Right lobe of liver (tissue), 6 donors: ENCODE data around the gene NELFB. TPM values are rescaled to one million over a fixed set of nuclear protein-coding genes. Genes with fewer than 3 reads are reported as not detected.
A peak's percentile ranks its signal among the peaks of the same experiment; 100 is the strongest.

Experiments
- ATAC-seq, 4 donors: fragments of 200-7000 bp; cut with Tn5 transposase; one replicate each; pipeline ENCODE4 v1.9.1; 2020; ENCODE audit warnings: mild to moderate bottlenecking in 4 of 4, moderate library complexity in 4 of 4
- DNase-seq, 3 donors: peaks; one replicate each; pipeline ENCODE4 v3.0.0-alpha.2; 2020
- H3K27ac ChIP-seq, 3 donors: fragments of 200-600 bp; one replicate each; pipeline ENCODE4 v1.8.0; 2022
- H3K27me3 ChIP-seq, 2 donors: fragments of 200-600 bp; one replicate each; pipeline ENCODE4 v1.8.0; 2022
- H3K36me3 ChIP-seq, 4 donors: fragments of 200-600 bp; sonication (generic) in 1 of 4; one replicate each; pipeline versions ENCODE4 v1.5.1 to v1.8.0; 2017 to 2022; ENCODE audit warnings: control low read depth in 1 of 4
- H3K4me1 ChIP-seq, 4 donors: fragments of 200-600 bp; sonication (generic) in 1 of 4; one replicate each; pipeline versions ENCODE4 v1.5.1 to v1.8.0; 2017 to 2022; ENCODE audit warnings: control low read depth in 1 of 4
- H3K4me3 ChIP-seq, 3 donors: fragments of 200-600 bp; one replicate each; pipeline ENCODE4 v1.8.0; 2022
- H3K9me3 ChIP-seq, 4 donors: fragments of 200-600 bp; sonication (generic) in 1 of 4; one replicate each; pipeline versions ENCODE4 v1.5.1 to v1.8.0; 2017 to 2022; ENCODE audit warnings: control low read depth in 1 of 4
- POLR2A ChIP-seq: fragments of 450-650 bp; IDR thresholded peaks from one replicate; pipeline ENCODE4 v1.6.1; 2017; ENCODE audit warnings: antibody characterized with exemption, mild to moderate bottlenecking
- WGBS: methylation state at CpG from one replicate; pipeline ENCODE4 v1.1.6; 2018; ENCODE audit warnings: low coverage, low lambda C conversion rate; ENCODE audit not compliant: insufficient coverage; ENCODE audit errors: missing lambda C conversion rate; 5-methylcytosine and 5-hydroxymethylcytosine counted together
- intact Hi-C, 2 donors: fragments of 100-400 bp; cut with DNase I; formaldehyde crosslinking; loops; one replicate each; pipeline versions ENCODE4 v1.11.2 to v1.14.1; 2022
- total RNA-seq, 6 experiments: library from RNA; depleted of rRNA in 2 of 6; stranded (reverse); fragments of >200 nt in 2 of 6; fragmentation: NEBNext Ultra II Directional in 3 of 6; extraction: Animal tissue kit (Norgen Biotek cat#: 25700) in 3 of 6; gene quantifications; one replicate each; pipeline versions ENCODE4 v1.1.0 to v1.2.4, GENCODE V29; 2016 to 2023
- TF ChIP-seq, protein P1 (sequence below), 4 donors: fragments of 200-600 bp in 3 of 4; fragments of 450-650 bp in 1 of 4; IDR thresholded peaks; one replicate each; pipeline versions ENCODE4 v1.5.1 to v1.8.0; 2016 to 2022; ENCODE audit warnings: antibody characterized with exemption in 4 of 4, mild to moderate bottlenecking in 2 of 4
- donor health status: DM: no; HTN: yes; CAD: no.
- donor health status: DM: no; HTN: no; CAD: no.
- donor health status: DM: no; HTN: no; CAD: no.
- donor health status: DM: no; HTN: yes; CAD: no.
- donor health status: DM: no; HTN: yes; CAD: no.

Gene NELFB
- total RNA-seq, 6 experiments from 2014 or later: 15.6 to 21.6 (median 20.1) TPM

DNA sequence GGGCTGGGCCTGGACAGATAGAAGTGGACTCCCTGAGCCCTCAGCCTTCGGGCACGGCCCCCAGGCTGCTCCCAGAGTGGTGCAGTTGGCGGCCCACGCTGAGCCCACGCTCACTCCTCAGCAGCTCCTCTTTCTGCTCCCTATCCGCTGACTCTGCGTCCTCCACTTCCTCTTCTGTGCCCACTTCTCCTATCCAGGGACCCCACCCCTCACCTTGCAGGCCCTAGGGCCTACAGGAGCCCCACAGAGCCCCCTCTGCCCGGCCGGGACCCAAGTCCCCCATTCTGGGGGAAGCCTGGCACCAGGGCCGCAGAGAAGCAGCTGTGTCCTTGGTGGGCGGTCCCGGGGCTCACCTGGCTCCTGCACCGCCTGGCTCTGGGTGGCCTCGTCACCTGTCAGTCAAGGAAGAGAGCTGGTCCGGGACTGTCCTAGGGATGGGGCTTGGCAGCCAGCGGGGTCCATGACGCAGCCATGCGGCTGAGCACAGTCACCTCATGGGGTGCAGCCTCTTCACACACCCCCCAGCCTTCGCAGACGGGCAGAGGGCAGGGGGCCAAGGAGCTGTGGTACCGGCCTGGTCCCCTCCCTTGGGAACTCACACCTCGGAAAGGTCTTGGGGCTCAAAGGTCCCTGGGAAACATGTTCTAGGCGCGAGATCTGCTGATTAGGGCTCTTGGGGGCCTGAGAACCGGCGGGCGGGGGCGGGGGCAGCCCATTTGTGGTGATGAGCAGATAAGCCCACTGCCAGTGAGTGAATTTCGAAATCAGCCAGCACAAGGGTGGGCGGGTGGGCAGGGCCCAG lies 52.3 kb downstream of the NELFB start:
- 14% methylated on average over 4 of the region's 30 CpGs for WGBS
- peaks cover 0 to 5% (median 0%) of the 10 kb centered on the region in 4 donors for H3K4me1 ChIP-seq

DNA sequence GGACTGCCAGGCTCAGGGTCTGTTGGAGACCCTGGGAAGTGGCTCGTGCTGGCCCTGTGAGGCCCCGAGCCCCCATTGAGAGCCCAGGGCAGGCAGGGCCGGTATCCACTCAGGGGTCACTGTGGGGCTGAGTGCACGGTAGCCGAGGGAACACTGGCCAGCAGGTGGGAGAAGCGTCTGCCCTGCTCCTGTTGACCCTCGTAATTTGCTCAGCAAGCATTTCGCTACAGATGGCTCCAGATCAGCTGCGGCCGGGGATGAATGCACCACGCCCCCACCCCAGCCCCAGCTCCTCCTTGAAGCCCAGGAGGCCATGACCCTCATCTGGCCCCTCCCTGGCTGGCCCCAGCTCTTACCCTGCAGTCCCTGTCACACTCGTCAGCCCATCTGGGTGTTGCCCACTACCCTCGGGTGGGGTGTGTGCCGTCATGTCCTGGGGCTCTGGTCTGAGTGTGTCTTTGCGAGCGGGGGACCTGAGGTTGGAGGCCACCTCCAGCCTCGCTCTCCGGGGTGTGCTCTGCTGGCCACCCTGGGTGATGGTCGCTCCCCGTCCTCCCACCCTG lies 53.0 kb downstream of the NELFB start:
- Histone ChIP-seq H3K4me1 (peaks cover 0 to 5% (median 0%) of the 10 kb centered on the region in 4 donors), H3K9me3 (no peaks in the 10 kb centered on the region), H3K36me3 (no peaks in the 10 kb centered on the region), H3K4me3 (no peak overlapping the region), H3K27me3 (peaks cover 0 to 4% of the 10 kb centered on the region in 2 donors), H3K27ac (no peak overlapping the region)
- DNase-seq (peak in 1 of 3 donors; percentile 33), ATAC-seq (no peak)
- no CpG with 5 or more reads among the region's 20 CpGs for WGBS
- intact Hi-C loops: loop anchor here in 1 of 2 donors (10.0 kb wide), 1 partner anchor 97 kb away; no protein-coding TSS in a partner anchor
- TF ChIP-seq, protein P1, sequence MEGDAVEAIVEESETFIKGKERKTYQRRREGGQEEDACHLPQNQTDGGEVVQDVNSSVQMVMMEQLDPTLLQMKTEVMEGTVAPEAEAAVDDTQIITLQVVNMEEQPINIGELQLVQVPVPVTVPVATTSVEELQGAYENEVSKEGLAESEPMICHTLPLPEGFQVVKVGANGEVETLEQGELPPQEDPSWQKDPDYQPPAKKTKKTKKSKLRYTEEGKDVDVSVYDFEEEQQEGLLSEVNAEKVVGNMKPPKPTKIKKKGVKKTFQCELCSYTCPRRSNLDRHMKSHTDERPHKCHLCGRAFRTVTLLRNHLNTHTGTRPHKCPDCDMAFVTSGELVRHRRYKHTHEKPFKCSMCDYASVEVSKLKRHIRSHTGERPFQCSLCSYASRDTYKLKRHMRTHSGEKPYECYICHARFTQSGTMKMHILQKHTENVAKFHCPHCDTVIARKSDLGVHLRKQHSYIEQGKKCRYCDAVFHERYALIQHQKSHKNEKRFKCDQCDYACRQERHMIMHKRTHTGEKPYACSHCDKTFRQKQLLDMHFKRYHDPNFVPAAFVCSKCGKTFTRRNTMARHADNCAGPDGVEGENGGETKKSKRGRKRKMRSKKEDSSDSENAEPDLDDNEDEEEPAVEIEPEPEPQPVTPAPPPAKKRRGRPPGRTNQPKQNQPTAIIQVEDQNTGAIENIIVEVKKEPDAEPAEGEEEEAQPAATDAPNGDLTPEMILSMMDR (IDR thresholded peaks at IDR 0.05): no peak
- TF ChIP-seq POLR2A: no peak

More for the DNA sequence above, 52.3 kb downstream of the NELFB start:
- Histone ChIP-seq H3K9me3 (no peaks in the 10 kb centered on the region), H3K4me3 (no peak overlapping the region), H3K36me3 (no peaks in the 10 kb centered on the region), H3K27ac (no peak overlapping the region), H3K27me3 (peaks cover 0 to 6% of the 10 kb centered on the region in 2 donors)
- intact Hi-C loops: loop anchor here in 1 of 2 donors (10.0 kb wide), 1 partner anchor 97 kb away; no protein-coding TSS in a partner anchor
- no peak for ATAC-seq
- peak in 1 of 3 donors; percentile 26 for DNase-seq
- TF ChIP-seq, protein P1 (IDR thresholded peaks at IDR 0.05): no peak

DNA sequence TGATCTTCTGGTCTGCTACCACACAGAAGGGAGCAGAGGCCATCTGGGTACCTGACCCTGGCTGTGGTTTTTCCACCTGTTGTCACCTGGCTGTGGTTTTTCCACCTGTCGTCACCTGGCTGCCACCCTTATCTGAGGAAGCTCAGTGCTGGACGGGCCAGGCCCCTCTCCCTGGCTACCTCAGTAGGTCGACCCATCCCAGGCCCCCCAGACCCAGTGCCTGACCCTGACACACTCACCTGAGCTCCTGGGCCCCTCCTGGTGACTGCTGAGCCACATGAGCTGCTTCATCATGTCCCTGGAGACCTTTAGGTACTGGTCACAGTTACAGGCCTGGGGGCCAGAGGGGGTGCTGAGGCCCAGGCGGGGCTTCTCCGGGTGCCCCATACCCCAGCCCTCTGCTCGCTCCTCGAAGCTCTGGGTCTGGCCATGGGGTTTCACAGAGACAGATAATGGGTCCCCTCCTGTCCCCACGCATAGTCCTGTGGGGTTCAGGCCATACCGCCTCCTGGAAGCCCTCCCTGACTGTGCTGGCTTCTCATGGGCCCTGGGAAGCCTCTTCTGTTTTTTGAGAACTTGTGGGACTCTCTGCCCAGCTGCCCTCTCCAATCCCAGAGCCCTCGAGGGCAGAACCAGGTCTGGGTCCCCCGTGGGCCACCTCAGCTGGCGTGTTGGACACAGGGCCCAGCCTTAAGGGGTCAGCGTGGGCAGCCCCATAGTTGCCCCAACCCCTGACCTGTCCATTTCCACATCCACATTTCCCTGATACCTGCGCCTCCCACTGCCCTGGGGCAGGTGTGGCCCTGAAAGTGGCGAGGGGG lies 54.5 kb downstream of the NELFB start:
- intact Hi-C loops: loop anchor here in 1 of 2 donors (10.0 kb wide), 1 partner anchor 95 kb away; no protein-coding TSS in a partner anchor
- no peak for TF ChIP-seq POLR2A
- TF ChIP-seq, protein P1 (IDR thresholded peaks at IDR 0.05): no peak
- peaks cover 0 to 5% (median 0%) of the 10 kb centered on the region in 4 donors for H3K4me1 ChIP-seq
- H3K4me3 ChIP-seq: no peak overlapping the region
- ATAC-seq (no peak), DNase-seq (peak in 1 of 3 donors; percentile 45)
- 80% methylated on average over 3 of the region's 15 CpGs for WGBS
- no peak overlapping the region for H3K27ac ChIP-seq
- no peaks in the 10 kb centered on the region for H3K36me3 ChIP-seq
- no peaks in the 10 kb centered on the region for H3K9me3 ChIP-seq
- H3K27me3 ChIP-seq: no peaks in the 10 kb centered on the region

DNA sequence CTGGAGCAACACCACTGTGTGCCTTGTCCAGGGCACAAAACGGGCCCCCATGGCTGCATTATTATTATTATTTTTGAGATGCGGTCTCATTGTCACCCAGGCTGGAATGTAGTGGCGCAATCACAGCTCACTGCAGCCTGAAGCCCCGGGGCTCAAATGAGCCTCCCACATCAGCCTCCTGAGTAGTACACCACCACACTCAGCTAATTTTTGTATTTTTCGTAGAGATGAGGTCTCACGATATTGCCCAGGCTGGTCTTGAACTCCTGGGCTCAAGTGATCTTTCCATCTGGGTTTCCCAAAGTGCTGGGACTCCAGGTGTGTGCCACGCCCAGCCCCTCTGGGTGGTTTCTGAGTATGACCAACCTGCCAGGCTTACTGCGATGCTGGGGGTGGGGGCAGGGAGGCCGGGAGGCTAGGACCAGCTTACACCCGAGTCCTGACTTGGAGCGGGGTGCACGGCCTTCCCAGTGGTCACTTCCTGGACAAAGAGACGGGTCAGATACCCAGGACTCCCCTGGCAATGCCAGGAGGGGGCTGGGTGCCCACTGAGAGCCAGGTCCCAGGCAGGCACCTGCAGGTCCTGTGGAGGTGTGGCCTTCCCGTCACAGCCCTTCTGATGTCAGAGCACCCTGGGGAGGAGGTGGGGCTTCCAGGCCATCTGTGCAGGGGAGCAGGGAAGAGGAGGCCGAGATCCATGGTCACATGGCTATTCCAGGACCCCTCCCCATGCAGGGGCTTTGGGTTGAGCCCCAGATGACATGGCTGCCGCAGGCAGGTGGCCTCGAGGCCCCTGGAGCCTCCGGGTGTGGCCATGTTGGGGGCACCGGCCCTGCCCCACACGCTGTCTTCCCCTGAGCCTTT lies 55.3 kb downstream of the NELFB start:
- H3K9me3 ChIP-seq: no peaks in the 10 kb centered on the region
- WGBS: 88% methylated on average over 5 of the region's 20 CpGs
- no peak for ATAC-seq
- peak in 1 of 3 donors; percentile 50 for DNase-seq
- TF ChIP-seq, protein P1 (IDR thresholded peaks at IDR 0.05): no peak
- TF ChIP-seq POLR2A: no peak
- no peak overlapping the region for H3K27ac ChIP-seq
- peaks cover 0 to 5% (median 0%) of the 10 kb centered on the region in 4 donors for H3K4me1 ChIP-seq
- H3K4me3 ChIP-seq: no peak overlapping the region
- H3K27me3 ChIP-seq: no peaks in the 10 kb centered on the region
- intact Hi-C loops: no loop called here
- no peaks in the 10 kb centered on the region for H3K36me3 ChIP-seq
